GM12878 (cell line): ENCODE results near the gene FAM9C. TPM values are rescaled to one million over a fixed set of nuclear protein-coding genes. Genes with fewer than 3 reads are reported as not detected.

Experiments
- ATAC-seq: fragments of 200-7000 bp; cut with Tn5 transposase; 3 replicates; pipeline ENCODE4 v1.9.1; 2020; ENCODE audit warnings: mild to moderate bottlenecking, moderate library complexity
- BruUV-seq: library from RNA; stranded (reverse); fragments of 400-500 nt; replicated peaks from 2 replicates; lab custom pipeline; 2021; lab: Mats Ljungman, UMichigan
- CTCF ChIA-PET: fragments of 300-600 bp; sonication (Branson Sonifier 250); formaldehyde crosslinking; extraction: SDS; loops from one replicate; lab custom pipeline; 2021; ENCODE audit warnings: inconsistent platforms; lab: Yijun Ruan, JAX
- POLR2A ChIA-PET: fragments of 350-600 bp; formaldehyde crosslinking; extraction: SDS; loops from one replicate; lab custom pipeline; 2021; ENCODE audit warnings: inconsistent platforms; lab: Charles Lee
- RAD21 ChIA-PET: fragments of 300-600 bp; sonication (Branson Sonifier 250); formaldehyde crosslinking; loops from one replicate; lab custom pipeline; 2023; ENCODE audit warnings: antibody characterized with exemption; ENCODE audit not compliant: unreplicated experiment; lab: Charles Lee
- SMC1A ChIA-PET: fragments of 300-600 bp; sonication (Branson Sonifier 250); formaldehyde crosslinking; loops from one replicate; lab custom pipeline; 2023; ENCODE audit not compliant: unreplicated experiment, uncharacterized antibody; lab: Charles Lee
- DNase-seq: peaks from one replicate; pipeline ENCODE4 v3.0.0-alpha.2; 2011; ENCODE audit warnings: low read depth, low spot score
- FAIRE-seq: peaks from 3 replicates; lab custom pipeline; 2011; peaks lifted over from hg19 to GRCh38; lab: Jason Lieb, UNC
- H2AFZ ChIP-seq: 2 replicates; pipeline ENCODE4 v1.6.0; 2011; ENCODE audit warnings: low read depth, low read length, control low read depth; ENCODE audit not compliant: control insufficient read depth
- H3K27ac ChIP-seq: 2 replicates; pipeline ENCODE4 v1.5.1; 2011; ENCODE audit warnings: control low read depth; ENCODE audit not compliant: control insufficient read depth, insufficient read depth
- H3K27me3 ChIP-seq, 2 experiments: replicated peaks in 1 of 2; 2 replicates each; pipeline versions ENCODE4 v1.6.0 to v1.6.1; 2011; ENCODE audit warnings: low read length in 1 of 2; ENCODE audit not compliant: control insufficient read depth in 2 of 2, insufficient read depth in 2 of 2
- H3K36me3 ChIP-seq, 2 experiments: 2 replicates each; pipeline ENCODE4 v1.5.1; 2011; ENCODE audit warnings: low read length in 1 of 2; ENCODE audit not compliant: control insufficient read depth in 2 of 2, insufficient read depth in 2 of 2
- H3K4me1 ChIP-seq: 2 replicates; pipeline ENCODE4 v1.6.1; 2011; ENCODE audit warnings: mild to moderate bottlenecking, low read length, moderate library complexity, mixed read lengths; ENCODE audit not compliant: control insufficient read depth, insufficient read depth
- H3K4me2 ChIP-seq: 2 replicates; pipeline ENCODE4 v1.6.0; 2011; ENCODE audit warnings: control low read depth; ENCODE audit not compliant: control insufficient read depth, insufficient read depth
- H3K4me3 ChIP-seq: fragments of 200-600 bp; sonication (generic); 2 replicates; pipeline ENCODE4 v1.5.1; 2016
- H3K79me2 ChIP-seq: 2 replicates; pipeline ENCODE4 v1.6.0; 2011; ENCODE audit warnings: low read length; ENCODE audit not compliant: control insufficient read depth, insufficient read depth
- H3K9ac ChIP-seq: 2 replicates; pipeline ENCODE4 v1.8.0; 2011; ENCODE audit warnings: low read length, control low read depth, mixed read lengths; ENCODE audit not compliant: control insufficient read depth, insufficient read depth
- H3K9me3 ChIP-seq: replicated peaks from 3 replicates; pipeline ENCODE4 v1.5.1; 2011; ENCODE audit warnings: mild to moderate bottlenecking, low read length; ENCODE audit not compliant: control insufficient read depth, insufficient read depth
- H4K20me1 ChIP-seq: 2 replicates; pipeline ENCODE4 v1.6.0; 2011; ENCODE audit not compliant: control insufficient read depth, insufficient read depth
- CREB1 ChIP-seq: IDR thresholded peaks from 2 replicates; pipeline ENCODE4 v1.6.1; 2012; ENCODE audit warnings: low read depth, mild to moderate bottlenecking, inconsistent platforms
- CUX1 ChIP-seq: IDR thresholded peaks from 2 replicates; pipeline ENCODE4 v1.6.1; 2012; ENCODE audit warnings: improper control_type of control experiment, low read depth, low read length; ENCODE audit not compliant: insufficient replicate concordance
- EED ChIP-seq: sonication (generic); IDR thresholded peaks from 2 replicates; pipeline ENCODE4 v1.6.1; 2016; ENCODE audit warnings: antibody characterized with exemption, low read depth
- IRF4 ChIP-seq: IDR thresholded peaks from 2 replicates; pipeline ENCODE4 v1.6.1; 2011; ENCODE audit warnings: low read depth, low read length
- JUNB ChIP-seq: IDR thresholded peaks from 2 replicates; pipeline ENCODE4 v1.6.1; 2016; ENCODE audit warnings: antibody characterized with exemption, mild to moderate bottlenecking
- RUNX3 ChIP-seq: IDR thresholded peaks from 2 replicates; pipeline ENCODE4 v1.6.1; 2012; ENCODE audit warnings: low read length, inconsistent platforms
- WGBS: methylation state at CpG from one replicate; pipeline ENCODE4 v1.1.6; 2016; ENCODE audit warnings: low lambda C conversion rate; ENCODE audit not compliant: insufficient replicate concordance, insufficient coverage; ENCODE audit errors: missing lambda C conversion rate; 5-methylcytosine and 5-hydroxymethylcytosine counted together
- in situ Hi-C: fragments of 300-500 bp; cut with MboI; formaldehyde crosslinking; loops from 9 replicates; pipeline ENCODE4 v1.14.3; 2018; ENCODE audit warnings: mixed read lengths
- intact Hi-C: fragments of 100-400 bp; cut with micrococcal nuclease; formaldehyde crosslinking; loops from one replicate; pipeline ENCODE4 v1.14.2; 2022; ENCODE audit not compliant: unreplicated experiment
- polyA plus RNA-seq, 11 experiments: library from polyadenylated mRNA; depleted of rRNA in 4 of 11; unstranded in 6 of 11; stranded (reverse) in 5 of 11; fragments of >200 nt; fragmentation: Nextera tagmentation in 4 of 11; fragmentation: Illumina TruSeq in 1 of 11; extraction: Ambion mirVana in 4 of 11; extraction: Trizol in 1 of 11; gene quantifications; 1 replicate in 1 of 11; 2 replicates in 10 of 11; pipeline versions ENCODE4 v1.2.1 to v1.2.3, GENCODE V29; 2011 to 2016; ENCODE audit warnings: inconsistent platforms in 2 of 11, missing spikeins in 2 of 11, low read depth in 1 of 11
- total RNA-seq, 4 experiments: library from RNA; depleted of rRNA in 3 of 4; stranded (reverse); fragments of >200 nt in 3 of 4; fragmentation: Illumina TruSeq in 1 of 4; extraction: Trizol in 1 of 4; gene quantifications; 2 replicates each; pipeline versions ENCODE4 v1.2.1 to v1.2.3, GENCODE V29; 2013 to 2021

Gene FAM9C
- total and polyA plus RNA-seq, 10 of the 15 experiments (the other 5 are each of a cell fraction or from before 2014, with no cell fraction given): 0.01 to 0.03 TPM; not detected in 8

GRCh38 chrX:13080128-13080795 lies 35.8 kb upstream of the FAM9C start:
- Histone ChIP-seq H4K20me1 (no peaks in the 10 kb centered on the region), H3K9ac (peak overlapping the region; percentile 27; the same call in 1 of the 2 replicates), H3K4me3 (no peak overlapping the region), H3K27me3 (no peaks in the 10 kb centered on the region), H3K9me3 (peaks cover 2% of the 10 kb centered on the region; the same call in 2 of the 3 replicates), H3K27ac (peak overlapping the region; percentile 100), H3K4me2 (no peak overlapping the region), H2AFZ (no peak overlapping the region), H3K36me3 (no peaks in the 10 kb centered on the region), H3K79me2 (no peaks in the 10 kb centered on the region; the same call in 1 of the 2 replicates), H3K4me1 (peaks cover 89% of the 10 kb centered on the region)
- ChIA-PET CTCF (interaction anchor here (1.3 to 4.1 kb wide), 5 partner anchors 8 to 407 kb away, joined by 3 to 41 read pairs (median 6); no protein-coding TSS in a partner anchor), POLR2A (interaction anchor here (1.0 to 17.3 kb wide), 6 partner anchors 10 to 123 kb away, joined by 5 to 280 read pairs (median 10); no protein-coding TSS in a partner anchor), SMC1A (interaction anchor here (1.6 to 27.7 kb wide), 7 partner anchors 9 to 127 kb away, joined by 8 to 847 read pairs (median 214); no protein-coding TSS in a partner anchor), RAD21 (interaction anchor here (2.6 to 23.1 kb wide), 6 partner anchors 6 to 129 kb away, joined by 9 to 689 read pairs (median 316); partner anchors contain the start of gene TMSB4X)
- in situ Hi-C loops (no loop called here), intact Hi-C loops (loop anchor here (5.0 to 10.0 kb wide), 3 partner anchors 215 to 1315 kb away; partner anchors contain the start of genes RAB9A and TLR7)
- no TSS peak for BruUV-seq
- no peak for FAIRE-seq
- WGBS: 63% methylated on average over 4 of the region's 4 CpGs
- TF ChIP-seq CREB1 (no peak), IRF4 (0 out of 2 replicates have a peak, but pooled peaks have one; percentile 6), EED (0 out of 2 replicates have a peak, but pooled peaks have one; percentile 37), CUX1 (peak; percentile 27), JUNB (0 out of 2 replicates have a peak, but pooled peaks have one; percentile 9), RUNX3 (peak; percentile 13; the same call in 1 of the 2 replicates)
- DNase-seq: no peak
- ATAC-seq: no peak
